ENCODE data around the gene TPPP3. TPM values are rescaled to one million over a fixed set of nuclear protein-coding genes. Genes with fewer than 3 reads are reported as not detected.
A peak's percentile ranks its signal among the peaks of the same experiment; 100 is the strongest.

The TPPP3 gene
- total and polyA plus RNA-seq, 9 donors: 2.2 to 269 (median 15.2) TPM

GRCh38 chr16:67400901-67401300 lies 7.6 kb upstream of the TPPP3 start:
- Histone ChIP-seq H3K4me1 (ENCODE audit: insufficient read depth) (peaks cover 3% of the 10 kb centered on the region), H3K36me3 (no peaks in the 10 kb centered on the region), H3K9me3 (no peaks in the 10 kb centered on the region), H3K27me3 (no peaks in the 10 kb centered on the region), H3K4me3 (no peak overlapping the region), H3K27ac (no peak overlapping the region)
- no peak for TF ChIP-seq EP300 (IDR thresholded peaks at IDR 0.05)
- no peak for TF ChIP-seq POLR2A (IDR thresholded peaks at IDR 0.05)
- DNase-seq: no peak
- 89 to 93% (median 92%) methylated on average over 14 of the region's 14 CpGs for WGBS, 3 donors
- intact Hi-C loops (cut with DNase I): no loop called here

GRCh38 chr16:67399749-67400704 lies 6.7 kb upstream of the TPPP3 start:
- 68 to 73% (median 71%) methylated on average over 17 to 19 of the region's 19 CpGs for WGBS, 3 donors
- intact Hi-C loops (cut with DNase I): loop anchor here in 2 of 4 donors (5.0 to 10.0 kb wide), 3 partner anchors 115 to 435 kb away; partner anchors contain the start of genes CES3 (in 1 of the 2) and PLEKHG4 (in 1 of the 2)
- Histone ChIP-seq H3K4me1 (ENCODE audit: insufficient read depth) (peaks cover 3% of the 10 kb centered on the region), H3K27ac (no peak overlapping the region), H3K9me3 (no peaks in the 10 kb centered on the region), H3K36me3 (no peaks in the 10 kb centered on the region), H3K27me3 (no peaks in the 10 kb centered on the region), H3K4me3 (no peak overlapping the region)
- peak in 1 of 5 donors; percentile 44 for DNase-seq
- no peak for TF ChIP-seq POLR2A (IDR thresholded peaks at IDR 0.05)
- peak in 1 of 3 donors; percentile 1 for TF ChIP-seq CTCF (IDR thresholded peaks at IDR 0.05)

- no peak overlapping the region for H3K4me3 ChIP-seq
- intact Hi-C loops (cut with DNase I): loop anchor here in 2 of 4 donors (5.0 to 10.0 kb wide), 3 partner anchors 114 to 434 kb away; partner anchors contain the start of genes CES3 (in 1 of the 2) and PLEKHG4 (in 1 of the 2)
- no peaks in the 10 kb centered on the region for H3K27me3 ChIP-seq
- no peak for TF ChIP-seq POLR2A (IDR thresholded peaks at IDR 0.05)
- TF ChIP-seq CTCF (IDR thresholded peaks at IDR 0.05): peak; percentile 48 to 72 (median 59)
- no peak overlapping the region for H3K27ac ChIP-seq
- H3K4me1 ChIP-seq (ENCODE audit: insufficient read depth): peaks cover 3% of the 10 kb centered on the region
- peak; percentile 55 to 78 (median 69) for DNase-seq
- no peaks in the 10 kb centered on the region for H3K36me3 ChIP-seq
- WGBS, 3 donors: 12 to 27% (median 22%) methylated on average over 28 to 42 of the region's 42 CpGs
- no peaks in the 10 kb centered on the region for H3K9me3 ChIP-seq
Measured at GRCh38 chr16:67399218-67399733, 6.0 kb upstream of the TPPP3 start.

GRCh38 chr16:67398546-67399217 lies 5.4 kb upstream of the TPPP3 start:
- no peak overlapping the region for H3K27ac ChIP-seq
- TF ChIP-seq CTCF (IDR thresholded peaks at IDR 0.05) (no peak), EP300 (IDR thresholded peaks at IDR 0.05) (no peak), POLR2A (IDR thresholded peaks at IDR 0.05) (no peak)
- H3K27me3 ChIP-seq: no peaks in the 10 kb centered on the region
- intact Hi-C loops (cut with DNase I): loop anchor here in 2 of 4 donors (5.0 to 10.0 kb wide), 3 partner anchors 114 to 434 kb away; partner anchors contain the start of genes CES3 (in 1 of the 2) and PLEKHG4 (in 1 of the 2)
- H3K9me3 ChIP-seq: no peaks in the 10 kb centered on the region
- H3K36me3 ChIP-seq: no peaks in the 10 kb centered on the region
- WGBS, 3 donors: 87 to 91% (median 89%) methylated on average over 19 of the region's 19 CpGs
- H3K4me3 ChIP-seq: no peak overlapping the region
- DNase-seq: peak in 1 of 5 donors; percentile 34
- H3K4me1 ChIP-seq (ENCODE audit: insufficient read depth): peaks cover 6% of the 10 kb centered on the region

Data from ovary (tissue), 9 donors.